Left hindlimb (tissue), 1 donor: ENCODE data around the gene HSF4.
"Not testable (repeated sequence)": the region's sequence is repeated elsewhere in the genome, so short reads cannot be mapped to it uniquely, and the experiment has no call there.

ENCODE experiments used
- DNase-seq: peaks from one replicate; pipeline ENCODE4 v3.0.0-alpha.2; 2018

The HSF4 gene

GRCh38 chr16:67164599-67165061 is at the start of gene HSF4:
HSF4 (plus strand) TSS chr16:67164745; CDS start chr16:67164812, 67 bp downstream.
- DNase-seq = no peak

GRCh38 chr16:67114793-67115192 is 49.8 kb upstream of the HSF4 start:
- no peak for DNase-seq

- DNase-seq = no peak
Measured at GRCh38 chr16:67115639-67116038, 48.9 kb upstream of the HSF4 start.

GRCh38 chr16:67116388-67117311 is 47.9 kb upstream of the HSF4 start:
- DNase-seq = no peak

- no peak for DNase-seq
Measured at GRCh38 chr16:67117716-67118115, 46.8 kb upstream of the HSF4 start.

- no peak for DNase-seq
Measured at GRCh38 chr16:67120025-67120424, 44.5 kb upstream of the HSF4 start.

- not testable (repeated sequence) for DNase-seq
Measured at GRCh38 chr16:67122799-67123198, 41.7 kb upstream of the HSF4 start.

- DNase-seq = no peak
Measured at GRCh38 chr16:67128417-67128816, 36.1 kb upstream of the HSF4 start.

DNA sequence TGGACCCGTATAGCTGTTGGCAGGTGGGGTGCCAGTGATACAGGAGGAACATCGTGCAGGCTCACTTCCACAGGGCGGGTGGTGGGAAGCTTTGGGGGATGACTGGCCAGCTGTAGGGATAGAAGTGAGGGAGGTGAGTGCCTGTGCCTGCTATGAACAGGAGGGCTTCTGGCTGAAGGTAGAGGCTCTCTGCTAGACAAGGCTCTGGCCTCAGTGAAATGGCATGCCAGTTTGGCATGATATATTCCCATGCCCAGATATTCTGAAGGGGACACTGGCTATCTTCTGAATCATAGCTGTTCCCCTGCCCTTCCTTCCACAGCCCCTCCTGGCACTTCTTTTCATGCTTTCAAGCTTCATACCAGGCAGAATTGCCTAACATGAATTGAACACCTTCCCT is 35.7 kb upstream of the HSF4 start:
- DNase-seq = no peak

- no peak for DNase-seq
Measured at GRCh38 chr16:67129422-67129821, 35.1 kb upstream of the HSF4 start.

DNA sequence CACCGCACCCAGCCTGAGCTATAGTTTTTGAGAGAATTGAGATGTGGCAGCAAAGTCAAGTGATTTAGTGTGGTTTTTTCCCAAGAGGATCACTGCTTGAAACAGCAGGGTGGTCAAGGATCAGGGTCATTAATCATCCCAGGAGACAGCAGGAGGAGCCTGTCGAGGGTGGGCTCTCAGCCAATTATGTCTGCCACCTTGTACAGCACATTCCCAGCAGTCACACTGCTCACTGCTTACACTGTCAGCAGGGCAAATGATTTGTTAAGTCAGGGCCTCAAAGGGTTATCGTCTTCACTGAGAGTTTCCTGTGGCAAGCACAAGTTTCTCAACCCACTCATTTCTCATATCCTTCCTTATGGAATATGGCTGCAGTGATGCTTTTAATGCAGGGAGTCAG is 26.9 kb upstream of the HSF4 start:
- no peak for DNase-seq

DNA sequence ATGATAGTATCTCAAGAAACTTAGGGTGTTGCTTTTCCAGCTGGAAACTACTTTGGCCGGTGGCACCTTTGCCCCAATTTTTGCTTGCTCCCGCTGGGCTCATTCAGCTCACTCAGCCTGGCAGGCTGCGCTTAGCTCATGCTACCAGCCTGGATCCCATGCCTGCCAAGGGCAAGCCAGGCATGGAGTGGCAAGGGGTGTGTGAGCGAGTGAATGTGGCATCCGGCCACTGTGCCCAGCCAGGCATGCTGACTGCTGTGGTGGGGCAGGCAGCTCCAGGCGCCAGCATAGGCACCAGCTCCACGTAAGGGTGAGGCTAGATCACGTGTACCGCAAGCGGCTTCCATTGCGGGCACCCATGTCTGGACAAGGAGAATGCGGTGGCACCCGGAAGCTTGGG is 23.2 kb upstream of the HSF4 start:
- DNase-seq = no peak

DNA sequence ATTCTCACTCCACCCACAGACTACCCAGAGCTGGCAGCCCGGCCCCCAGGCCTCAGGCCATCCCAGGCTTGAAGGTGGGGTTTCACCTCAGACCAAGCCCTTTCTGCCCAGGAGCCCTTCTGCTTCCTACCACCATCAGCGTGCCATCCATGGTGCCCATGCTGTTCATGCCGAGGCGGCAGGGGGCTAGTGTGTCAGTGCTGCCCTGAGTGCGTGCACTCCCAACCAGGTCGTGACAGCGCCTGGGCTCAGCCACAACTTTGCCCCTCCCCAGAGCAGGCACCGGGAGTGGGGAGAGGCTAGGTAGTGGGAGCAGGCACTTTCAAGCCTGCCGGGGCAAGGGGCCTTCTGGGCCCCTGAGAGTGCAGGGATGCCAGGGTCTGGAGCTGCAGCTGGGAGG is 22.2 kb upstream of the HSF4 start:
- DNase-seq = no peak

GRCh38 chr16:67144943-67145342 is 19.6 kb upstream of the HSF4 start:
- no peak for DNase-seq

GRCh38 chr16:67145746-67146145 is 18.8 kb upstream of the HSF4 start:
- no peak for DNase-seq

DNA sequence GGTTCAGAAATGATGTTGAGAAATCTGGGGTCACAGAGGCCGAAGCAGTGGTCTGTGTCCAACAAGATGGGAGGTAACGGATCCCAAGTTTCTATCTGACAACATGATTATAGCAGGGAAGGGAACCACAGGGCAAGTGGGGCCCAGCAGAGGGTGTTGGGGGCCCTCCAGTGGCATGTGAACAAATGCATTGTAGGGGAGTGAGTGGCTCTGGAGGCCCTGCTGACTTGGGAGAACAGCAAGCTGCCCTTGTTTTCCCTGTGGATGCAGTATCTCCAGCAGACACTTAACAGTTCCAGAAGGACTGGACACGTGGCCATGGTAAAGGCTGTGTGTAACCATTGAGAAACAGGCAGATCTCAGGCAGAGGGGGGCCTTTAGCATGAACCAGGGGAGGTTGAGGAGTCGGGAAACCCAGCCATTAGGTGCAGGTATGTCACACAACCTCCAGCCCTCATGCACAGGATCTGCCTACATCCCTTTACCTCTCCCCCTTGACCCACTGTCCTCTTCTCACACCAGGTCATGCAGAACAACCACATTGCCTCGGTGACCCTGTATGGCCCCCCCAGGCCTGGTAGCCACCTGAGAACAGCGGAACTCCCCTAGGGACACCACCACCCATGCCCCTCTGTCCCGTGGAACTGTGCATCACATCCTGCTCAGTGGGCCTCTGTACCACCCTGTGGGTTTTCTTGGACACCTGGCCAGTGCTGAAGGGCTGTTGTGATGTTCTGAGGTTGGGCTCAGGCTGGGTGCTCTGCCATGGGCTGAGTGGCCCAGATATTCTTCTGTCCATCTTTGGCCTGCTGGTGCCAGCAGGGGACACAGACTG is 17.8 kb upstream of the HSF4 start:
- no peak for DNase-seq

- DNase-seq = no peak
Measured at GRCh38 chr16:67147437-67148140, 17.0 kb upstream of the HSF4 start.

DNA sequence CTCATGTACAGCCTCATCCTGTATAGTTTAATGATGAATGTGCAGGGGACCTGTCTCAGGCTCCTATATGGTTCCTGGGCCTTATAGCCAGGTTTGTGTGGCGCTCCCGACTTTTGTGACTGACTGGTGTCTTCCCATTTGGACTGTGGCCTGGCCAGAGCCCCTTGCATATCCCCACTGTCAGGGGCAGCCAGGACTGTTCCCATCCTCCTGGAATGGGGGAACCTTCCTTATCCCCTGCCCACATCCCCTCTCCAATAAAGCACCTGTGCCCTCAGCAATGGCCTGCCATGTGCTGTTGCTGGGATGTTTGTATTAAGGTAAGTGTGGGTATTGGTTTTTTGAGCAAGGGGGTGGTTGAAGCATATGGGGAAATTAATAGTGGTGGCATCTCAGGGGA is 16.3 kb upstream of the HSF4 start:
- no peak for DNase-seq

DNA sequence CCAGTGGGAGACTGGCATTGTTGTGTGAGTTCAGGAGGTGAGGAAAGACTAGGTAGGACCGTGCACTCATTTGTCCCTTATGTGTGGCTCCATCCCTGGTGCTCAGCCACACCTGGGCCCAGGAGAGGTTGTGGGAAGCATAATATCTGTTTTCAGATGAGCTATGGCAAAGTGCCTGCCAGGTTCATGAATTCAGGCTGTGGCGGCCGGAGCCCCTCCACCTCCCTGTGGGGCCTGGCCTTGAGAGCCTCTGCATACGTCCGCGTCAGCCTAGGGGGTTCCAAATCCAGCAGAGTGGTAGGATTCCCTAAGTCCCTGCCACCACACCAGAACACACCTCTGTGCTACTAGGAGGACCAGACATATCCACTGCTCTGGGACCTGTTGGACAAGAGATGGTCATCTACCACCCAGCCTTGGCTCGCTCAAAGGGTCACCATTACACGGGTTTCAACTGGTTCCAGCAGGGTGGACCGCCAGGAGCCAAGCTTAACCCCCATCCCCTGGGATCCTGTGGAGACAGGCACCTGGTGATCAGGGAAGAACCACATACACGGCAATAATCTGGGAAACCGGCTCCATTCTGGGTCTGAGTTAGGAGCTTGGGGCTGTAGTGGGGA is 15.8 kb upstream of the HSF4 start:
- DNase-seq = no peak

DNA sequence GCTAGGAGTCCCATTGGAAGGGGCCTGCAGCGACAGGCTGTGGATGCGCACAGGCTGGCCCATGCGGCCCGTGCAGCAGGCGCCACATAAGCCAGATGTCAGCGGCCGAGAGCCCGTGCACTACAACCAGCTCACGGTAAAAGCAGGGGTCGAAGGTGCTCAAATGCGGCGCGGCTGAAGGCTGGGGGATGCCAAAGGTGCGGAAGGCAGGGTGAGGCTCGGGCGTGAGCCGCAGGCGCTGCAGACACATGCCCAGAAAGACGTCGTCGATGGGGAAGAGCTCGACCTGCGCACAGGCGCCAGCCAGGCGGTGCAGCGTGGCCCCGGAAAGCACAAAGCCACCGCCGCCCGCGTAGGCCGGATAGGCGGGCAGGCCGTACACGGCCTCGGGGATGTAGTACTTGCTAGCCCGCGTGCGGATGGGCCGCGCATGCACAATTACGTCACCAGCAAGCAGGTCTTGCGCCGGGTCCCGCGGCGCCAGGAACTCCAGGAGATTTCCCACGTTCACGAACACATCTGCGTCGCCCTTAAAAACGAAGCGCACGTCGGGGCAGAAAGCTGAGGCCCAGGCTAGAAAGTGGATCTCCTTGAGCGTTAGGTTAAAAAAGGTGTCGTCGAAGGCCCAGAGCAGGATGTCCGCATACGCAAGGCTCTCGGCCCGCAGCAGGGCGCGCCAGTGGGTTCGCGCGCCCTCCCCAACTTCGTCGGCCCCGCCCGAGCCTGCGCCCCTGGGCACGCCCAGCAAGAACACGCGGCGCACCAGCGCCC is 15.1 kb upstream of the HSF4 start:
- DNase-seq = no peak

DNA sequence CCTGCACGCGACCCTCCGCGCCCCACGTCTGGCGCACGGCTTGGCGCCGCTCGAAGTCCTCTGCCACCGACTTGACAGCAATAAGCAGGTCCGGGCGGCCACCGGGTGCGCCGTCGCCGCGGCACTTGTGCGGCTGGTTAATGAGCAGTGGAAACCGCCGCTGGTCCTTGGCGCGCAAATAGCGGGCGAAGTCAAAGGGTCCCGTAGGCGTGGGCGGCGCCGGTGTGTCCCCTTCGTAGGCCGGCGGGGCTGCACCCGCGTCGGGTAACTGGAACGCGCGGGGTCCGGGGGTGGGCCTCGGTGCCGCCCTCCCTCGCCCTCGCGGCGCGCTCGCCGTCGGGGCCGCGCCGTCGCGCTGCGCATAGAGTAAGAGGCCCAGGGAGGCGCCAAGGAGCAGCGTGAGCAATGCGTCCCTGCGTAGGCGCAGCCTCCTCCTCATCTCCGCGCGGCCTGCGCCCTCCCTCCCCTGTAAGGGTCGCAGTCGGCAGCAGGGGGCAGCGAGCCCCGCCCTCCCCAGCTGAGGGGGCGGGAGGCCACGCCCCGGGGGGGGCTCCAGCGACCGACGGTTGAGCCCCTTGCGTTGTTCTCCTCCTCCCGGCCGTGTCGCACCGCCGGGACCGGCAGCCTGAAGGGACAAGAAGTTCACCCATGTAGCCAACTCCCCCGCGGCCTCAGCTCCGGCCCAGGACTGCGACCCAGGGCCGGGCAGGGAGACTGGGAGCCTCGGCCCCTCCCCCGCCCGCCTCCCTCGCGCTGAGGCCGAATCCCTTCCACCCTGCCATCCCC is 14.3 kb upstream of the HSF4 start:
- peak; percentile 86 for DNase-seq
